ES-I3 (cell line): ENCODE measurements around the gene SLC35C1.
"Not testable (repeated sequence)": the region's sequence is repeated elsewhere in the genome, so short reads cannot be mapped to it uniquely, and the experiment has no call there.

Source experiments
- H3K36me3 ChIP-seq: 2 replicates; pipeline ENCODE4 v1.6.1; 2013; ENCODE audit warnings: mild to moderate bottlenecking, low read length, control low read depth, moderate library complexity; ENCODE audit not compliant: insufficient read depth
- H3K4me1 ChIP-seq: 2 replicates; pipeline ENCODE4 v1.6.1; 2013; ENCODE audit warnings: mild to moderate bottlenecking, control low read depth, low read length; ENCODE audit not compliant: insufficient read depth
- H3K9ac ChIP-seq: 2 replicates; pipeline ENCODE4 v1.6.1; 2013; ENCODE audit warnings: low read depth, mild to moderate bottlenecking, low read length, moderate library complexity
- H3K9me3 ChIP-seq: 2 replicates; pipeline ENCODE4 v1.6.1; 2013; ENCODE audit warnings: mild to moderate bottlenecking, low read length, moderate library complexity; ENCODE audit not compliant: control insufficient read depth, insufficient read depth

SLC35C1 gene

GRCh38 chr11:45811571-45812290 is 6.8 kb downstream of the SLC35C1 start:
- Histone ChIP-seq H3K4me1 (peaks cover 13% of the 10 kb centered on the region), H3K9me3 (no peaks in the 10 kb centered on the region), H3K36me3 (no peaks in the 10 kb centered on the region; the same call in 1 of the 2 replicates), H3K9ac (no peak overlapping the region)

DNA sequence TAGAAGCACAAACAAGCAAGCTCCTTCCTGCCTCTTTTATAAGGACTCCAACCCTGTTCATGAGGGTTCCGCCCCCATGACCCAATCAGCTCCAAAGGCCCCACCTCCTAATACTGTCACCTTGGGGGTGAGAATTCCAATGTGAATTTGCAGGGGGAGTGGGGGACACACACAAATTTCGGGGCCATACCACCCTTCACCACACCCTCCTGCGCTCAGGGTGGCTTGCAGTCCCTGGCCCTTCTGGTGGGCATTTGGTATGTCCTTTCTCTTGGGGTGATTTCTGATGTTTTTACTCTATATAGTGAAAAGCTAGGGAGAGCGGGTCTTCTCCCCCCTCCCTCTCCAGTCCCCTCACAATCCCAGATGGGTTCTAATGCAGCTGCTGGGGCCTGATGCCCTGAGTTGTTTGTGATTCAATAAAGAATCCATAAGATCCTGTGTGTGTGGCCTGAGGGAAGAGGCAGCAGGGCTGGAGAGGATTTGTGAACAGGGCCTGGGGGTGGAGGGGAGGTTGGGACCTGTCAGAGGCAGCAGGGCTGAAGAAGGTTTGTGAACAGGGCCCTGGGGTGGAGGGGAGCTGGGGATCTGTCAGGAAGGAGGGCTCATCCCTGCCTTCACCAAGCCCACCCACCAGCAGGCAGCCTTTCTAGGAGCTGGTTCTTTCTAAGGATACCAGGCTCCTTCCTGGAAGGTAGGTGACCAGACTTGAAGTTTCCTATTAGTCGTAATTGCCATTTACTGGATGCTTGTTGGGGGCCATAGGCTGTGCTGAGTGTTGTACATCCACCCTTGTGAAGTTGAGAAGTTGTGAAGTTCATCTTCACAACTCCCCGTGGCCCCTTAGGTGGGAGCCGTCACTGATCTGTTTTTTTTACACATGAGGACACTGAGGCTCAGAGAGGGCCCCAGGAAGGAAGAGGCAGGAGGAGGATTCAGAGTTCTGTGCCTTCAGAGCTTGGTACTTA is 7.9 kb downstream of the SLC35C1 start:
- Histone ChIP-seq H3K9ac (no peak overlapping the region), H3K9me3 (no peaks in the 10 kb centered on the region), H3K36me3 (no peaks in the 10 kb centered on the region; the same call in 1 of the 2 replicates), H3K4me1 (peaks cover 13% of the 10 kb centered on the region)

GRCh38 chr11:45815747-45816146 is 10.8 kb downstream of the SLC35C1 start:
- no peak overlapping the region for H3K9ac ChIP-seq

DNA sequence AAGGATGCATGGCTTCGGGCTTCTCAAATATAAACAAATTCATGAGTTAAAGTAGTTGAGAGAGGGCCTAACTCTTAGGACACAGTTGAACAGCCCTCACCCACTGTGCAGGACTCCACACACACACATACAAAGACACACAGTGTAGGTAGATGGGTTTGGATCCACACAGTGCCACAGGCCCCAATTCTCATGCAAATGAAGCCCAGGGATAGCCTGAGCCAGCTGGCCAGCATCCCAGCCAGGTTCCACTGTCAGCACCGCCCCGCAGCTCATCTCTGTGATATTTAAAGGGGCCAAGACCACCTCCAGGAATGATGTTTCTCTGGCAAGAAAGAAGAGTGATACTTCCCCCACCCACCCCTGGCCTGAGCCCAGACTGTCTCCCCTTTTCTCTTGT is 11.7 kb downstream of the SLC35C1 start:
- Histone ChIP-seq H3K9ac (no peak overlapping the region), H3K36me3 (no peaks in the 10 kb centered on the region), H3K4me1 (peaks cover 13% of the 10 kb centered on the region), H3K9me3 (no peaks in the 10 kb centered on the region)

More at GRCh38 chr11:45815747-45816146, 10.8 kb downstream of the SLC35C1 start:
- Histone ChIP-seq H3K36me3 (no peaks in the 10 kb centered on the region), H3K9me3 (no peaks in the 10 kb centered on the region), H3K4me1 (peaks cover 13% of the 10 kb centered on the region)

DNA sequence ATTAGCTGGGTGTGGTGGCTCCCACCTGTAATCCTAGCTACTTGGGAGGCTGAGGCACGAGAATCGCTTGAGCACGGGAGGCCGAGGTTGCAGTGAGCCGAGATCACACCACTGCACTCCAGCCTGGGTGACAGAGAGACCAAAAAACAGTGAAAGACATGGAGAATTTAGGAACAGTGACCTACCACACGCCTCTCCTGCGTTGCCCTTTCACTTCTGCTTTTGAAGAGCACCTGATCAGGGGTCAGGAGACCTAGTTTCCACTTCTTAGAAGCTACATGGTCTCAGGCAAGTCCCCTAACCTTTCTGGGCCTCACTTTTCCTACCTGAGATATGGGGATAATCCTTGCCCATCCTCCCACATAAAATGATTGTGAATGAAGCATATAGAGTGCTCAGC is 12.2 kb downstream of the SLC35C1 start:
- Histone ChIP-seq H3K4me1 (peaks cover 9% of the 10 kb centered on the region), H3K36me3 (no peaks in the 10 kb centered on the region), H3K9ac (no peak overlapping the region), H3K9me3 (no peaks in the 10 kb centered on the region)

- Histone ChIP-seq H3K9me3 (no peaks in the 10 kb centered on the region), H3K4me1 (peaks cover 7% of the 10 kb centered on the region; the same call in 1 of the 2 replicates), H3K36me3 (no peaks in the 10 kb centered on the region), H3K9ac (no peak overlapping the region)
Observed at GRCh38 chr11:45818961-45819605, 14.1 kb downstream of the SLC35C1 start.

DNA sequence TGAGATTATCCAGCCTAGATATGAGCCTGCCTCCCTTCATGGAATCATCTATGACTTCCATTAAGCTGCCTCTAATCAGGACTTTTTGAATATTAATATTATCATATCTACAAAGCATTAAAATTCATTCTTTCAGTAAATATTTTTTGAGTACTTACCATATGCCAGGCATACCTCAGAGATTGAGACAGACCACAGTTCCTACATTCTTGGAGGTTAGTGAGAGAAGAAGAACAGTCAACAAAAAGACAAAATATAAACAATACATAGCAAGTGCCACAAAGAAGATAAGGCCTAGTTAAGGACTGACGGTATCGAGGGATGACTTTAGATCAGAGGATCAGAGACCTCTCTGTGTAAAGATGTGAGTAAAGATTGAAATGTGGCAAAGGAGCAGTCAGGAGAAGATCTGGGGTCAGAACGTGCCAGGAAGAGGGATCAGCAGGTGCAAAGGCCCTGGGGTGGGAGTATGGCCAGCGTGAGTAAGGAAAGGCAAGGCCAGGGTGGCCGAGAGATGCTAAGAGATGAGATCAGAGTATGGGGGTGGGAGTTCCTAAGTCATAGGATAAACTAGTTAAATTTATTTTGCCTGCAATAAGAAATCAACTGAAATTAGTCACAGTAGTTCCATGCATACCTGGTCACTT is 15.4 kb downstream of the SLC35C1 start:
- H3K9ac ChIP-seq = no peak overlapping the region
- H3K9me3 ChIP-seq = no peaks in the 10 kb centered on the region
- peaks cover 7% of the 10 kb centered on the region; the same call in 1 of the 2 replicates for H3K4me1 ChIP-seq
- H3K36me3 ChIP-seq = no peaks in the 10 kb centered on the region

- H3K9ac ChIP-seq, H3K9me3 ChIP-seq, H3K4me1 ChIP-seq, H3K36me3 ChIP-seq: not testable (repeated sequence)
Observed at GRCh38 chr11:45826492-45826891, 21.5 kb downstream of the SLC35C1 start.

DNA sequence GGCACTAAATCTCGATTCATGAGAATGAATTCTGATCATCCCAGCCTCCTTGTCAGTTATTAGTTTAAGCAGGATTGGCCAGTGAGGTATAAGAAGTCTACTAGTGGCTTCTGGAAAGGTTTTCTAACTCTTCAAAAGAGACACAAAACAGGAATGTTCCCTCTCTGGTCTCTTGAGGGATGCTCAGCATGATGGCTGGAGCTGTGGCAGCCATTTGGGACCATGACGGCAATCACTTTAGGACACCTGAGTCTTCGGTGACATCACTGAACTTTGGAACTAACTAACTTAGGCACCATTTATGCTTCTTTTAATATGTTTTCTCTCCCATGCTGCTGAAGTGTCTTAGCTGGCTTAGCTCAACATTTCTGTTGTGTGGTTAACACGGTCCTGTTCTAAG is 22.2 kb downstream of the SLC35C1 start:
- Histone ChIP-seq H3K4me1 (peaks cover 5% of the 10 kb centered on the region; the same call in 1 of the 2 replicates), H3K9me3 (no peaks in the 10 kb centered on the region), H3K9ac (no peak overlapping the region), H3K36me3 (no peaks in the 10 kb centered on the region)

DNA sequence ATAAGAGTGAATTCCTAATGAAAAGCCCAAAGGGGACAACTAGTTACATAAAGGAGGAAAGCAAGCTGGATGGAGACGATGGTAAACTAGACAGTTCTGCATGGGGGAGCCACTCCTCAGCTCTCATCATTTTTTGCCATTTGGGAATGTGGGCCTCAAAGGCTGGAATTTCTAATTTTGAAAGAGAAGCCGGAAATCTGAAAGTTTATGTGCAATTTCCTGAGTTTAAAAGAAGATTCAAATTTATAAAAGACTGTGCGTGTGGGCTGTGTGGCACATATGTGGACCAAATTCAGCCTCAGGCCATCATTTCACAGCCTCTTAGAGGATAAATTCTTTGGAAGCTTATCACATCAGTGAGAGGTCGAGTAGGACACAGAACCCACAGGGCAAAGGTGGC is 24.0 kb downstream of the SLC35C1 start:
- Histone ChIP-seq H3K9me3 (no peaks in the 10 kb centered on the region), H3K36me3 (no peaks in the 10 kb centered on the region), H3K9ac (no peak overlapping the region), H3K4me1 (peaks cover 10% of the 10 kb centered on the region; the same call in 1 of the 2 replicates)

DNA sequence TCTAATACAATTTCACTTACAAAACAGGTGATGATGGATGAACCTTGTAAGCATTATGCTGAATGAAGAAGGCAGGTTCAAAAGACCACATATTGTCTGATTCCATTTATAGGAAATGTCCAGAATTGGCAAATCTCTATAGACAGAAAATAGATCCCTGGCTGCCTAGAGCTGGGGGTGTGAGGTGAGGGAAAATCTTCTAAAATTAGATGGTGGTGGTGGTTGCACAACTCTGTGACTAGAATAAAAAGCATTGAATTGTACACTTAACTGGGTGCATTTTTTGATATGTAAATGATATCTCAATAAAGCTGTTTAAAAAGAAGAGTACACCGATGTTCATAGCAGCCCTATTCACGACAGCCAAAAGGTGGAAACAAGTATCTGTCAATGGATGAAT is 25.6 kb downstream of the SLC35C1 start:
- Histone ChIP-seq H3K9me3 (no peaks in the 10 kb centered on the region), H3K9ac (no peak overlapping the region), H3K4me1 (peaks cover 10% of the 10 kb centered on the region; the same call in 1 of the 2 replicates), H3K36me3 (no peaks in the 10 kb centered on the region)

DNA sequence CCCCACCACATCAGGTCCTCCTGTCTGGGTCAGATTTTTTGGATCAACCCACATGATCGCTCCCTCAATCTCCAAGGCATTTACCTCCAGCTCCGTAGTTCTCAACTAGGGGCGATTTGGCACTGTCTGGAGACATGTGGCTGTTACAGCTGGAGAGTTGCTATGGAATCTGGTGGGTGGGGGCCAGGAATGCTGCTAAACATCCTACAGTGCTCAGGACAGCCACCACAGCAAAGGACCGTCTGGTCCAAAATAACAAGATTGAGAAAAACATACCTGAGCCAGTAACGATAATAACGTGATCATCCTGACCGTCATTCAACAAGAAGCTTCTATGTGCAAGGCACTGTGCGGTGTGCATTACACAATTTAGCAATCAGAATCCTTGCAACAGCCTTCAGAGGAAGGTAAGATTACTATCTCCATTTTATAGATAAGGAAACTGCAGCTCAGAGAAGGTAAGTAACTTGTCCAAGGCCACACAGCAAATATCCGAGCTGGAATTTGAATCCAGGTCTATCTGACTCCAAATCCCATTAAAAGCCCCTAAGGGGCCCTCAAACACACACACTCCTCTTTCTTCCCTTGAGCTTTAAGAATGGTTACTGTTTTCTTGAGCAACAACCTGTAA is 28.0 kb downstream of the SLC35C1 start:
- no peak overlapping the region for H3K9ac ChIP-seq
- no peaks in the 10 kb centered on the region for H3K36me3 ChIP-seq
- peaks cover 5% of the 10 kb centered on the region; the same call in 1 of the 2 replicates for H3K4me1 ChIP-seq
- H3K9me3 ChIP-seq = no peaks in the 10 kb centered on the region

DNA sequence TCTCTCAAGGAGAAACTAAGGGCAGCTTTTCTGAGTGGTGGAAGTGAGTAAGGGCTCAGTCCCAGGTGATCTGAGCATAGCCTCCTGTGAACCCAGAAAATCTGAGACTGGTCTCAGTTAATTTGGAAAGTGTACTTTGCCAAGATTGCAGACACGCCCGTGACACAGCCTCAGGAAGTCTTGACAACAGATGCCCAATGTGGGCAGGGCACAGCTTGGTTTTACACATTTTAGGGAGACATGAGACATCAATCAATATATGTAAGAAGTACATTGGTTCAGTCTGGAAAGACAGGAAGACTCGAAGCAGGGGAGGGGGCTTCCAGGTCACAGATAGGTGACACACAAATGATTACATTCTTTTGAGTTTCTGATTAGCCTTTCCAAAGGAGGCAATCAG is 28.8 kb downstream of the SLC35C1 start:
- H3K9me3 ChIP-seq = no peaks in the 10 kb centered on the region

More for the DNA sequence above, 28.8 kb downstream of the SLC35C1 start:
- Histone ChIP-seq H3K4me1 (peaks cover 5% of the 10 kb centered on the region; the same call in 1 of the 2 replicates), H3K9ac (no peak overlapping the region), H3K36me3 (no peaks in the 10 kb centered on the region)
